Liver (tissue), 3 donors: Measurements from ENCODE around the gene KCNJ11.

Source experiments
- CTCF ChIP-seq: fragments of 150-350 bp; IDR thresholded peaks from 2 replicates; pipeline ENCODE4 v1.5.1; 2017; ENCODE audit warnings: improper control_type of control experiment, low read depth, low read length; ENCODE audit not compliant: missing input control
- EGR1 ChIP-seq, 2 donors: IDR thresholded peaks; 2 replicates each; pipeline ENCODE4 v1.6.1; 2016 to 2018; ENCODE audit warnings: antibody characterized with exemption in 2 of 2, low read depth in 2 of 2
- FOXA1 ChIP-seq: IDR thresholded peaks from 2 replicates; pipeline ENCODE4 v1.6.1; 2016; ENCODE audit warnings: antibody characterized with exemption
- JUND ChIP-seq, 2 donors: IDR thresholded peaks; 2 replicates each; pipeline ENCODE4 v1.6.1; 2016; ENCODE audit warnings: antibody characterized with exemption in 2 of 2
- RAD21 ChIP-seq, 2 donors: IDR thresholded peaks; 2 replicates each; pipeline ENCODE4 v1.6.1; 2016; ENCODE audit warnings: antibody characterized with exemption in 2 of 2, mild to moderate bottlenecking in 2 of 2
- TAF1 ChIP-seq: conservative IDR thresholded peaks from 2 replicates; pipeline ENCODE4 v1.6.1; 2016; ENCODE audit warnings: antibody characterized with exemption, mild to moderate bottlenecking
- YY1 ChIP-seq: IDR thresholded peaks from 2 replicates; pipeline ENCODE4 v1.6.1; 2016; ENCODE audit warnings: antibody characterized with exemption, mild to moderate bottlenecking
- TF ChIP-seq, protein P1 (sequence below): IDR thresholded peaks from 2 replicates; pipeline ENCODE4 v1.6.1; 2016; ENCODE audit warnings: antibody characterized with exemption
- TF ChIP-seq, protein P2 (sequence below): IDR thresholded peaks from 2 replicates; pipeline ENCODE4 v1.6.1; 2016; ENCODE audit warnings: antibody characterized with exemption, mild to moderate bottlenecking
- TF ChIP-seq, protein P3 (sequence below): IDR thresholded peaks from 2 replicates; pipeline ENCODE4 v1.6.1; 2016; ENCODE audit warnings: antibody characterized with exemption
- donor health status: healthy.
- donor health status: healthy.

GRCh38 chr11:17383461-17383860 is 5.0 kb downstream of the KCNJ11 start:
- TF ChIP-seq CTCF (no peak), JUND (IDR thresholded peaks at IDR 0.05) (no peak), EGR1 (IDR thresholded peaks at IDR 0.05; ENCODE audit: low read depth in 2 of 2) (no peak), TAF1 (no peak), RAD21 (IDR thresholded peaks at IDR 0.05) (no peak), FOXA1 (no peak), YY1 (no peak)
- TF ChIP-seq, protein P1, sequence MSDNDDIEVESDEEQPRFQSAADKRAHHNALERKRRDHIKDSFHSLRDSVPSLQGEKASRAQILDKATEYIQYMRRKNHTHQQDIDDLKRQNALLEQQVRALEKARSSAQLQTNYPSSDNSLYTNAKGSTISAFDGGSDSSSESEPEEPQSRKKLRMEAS = no peak
- TF ChIP-seq, protein P2, sequence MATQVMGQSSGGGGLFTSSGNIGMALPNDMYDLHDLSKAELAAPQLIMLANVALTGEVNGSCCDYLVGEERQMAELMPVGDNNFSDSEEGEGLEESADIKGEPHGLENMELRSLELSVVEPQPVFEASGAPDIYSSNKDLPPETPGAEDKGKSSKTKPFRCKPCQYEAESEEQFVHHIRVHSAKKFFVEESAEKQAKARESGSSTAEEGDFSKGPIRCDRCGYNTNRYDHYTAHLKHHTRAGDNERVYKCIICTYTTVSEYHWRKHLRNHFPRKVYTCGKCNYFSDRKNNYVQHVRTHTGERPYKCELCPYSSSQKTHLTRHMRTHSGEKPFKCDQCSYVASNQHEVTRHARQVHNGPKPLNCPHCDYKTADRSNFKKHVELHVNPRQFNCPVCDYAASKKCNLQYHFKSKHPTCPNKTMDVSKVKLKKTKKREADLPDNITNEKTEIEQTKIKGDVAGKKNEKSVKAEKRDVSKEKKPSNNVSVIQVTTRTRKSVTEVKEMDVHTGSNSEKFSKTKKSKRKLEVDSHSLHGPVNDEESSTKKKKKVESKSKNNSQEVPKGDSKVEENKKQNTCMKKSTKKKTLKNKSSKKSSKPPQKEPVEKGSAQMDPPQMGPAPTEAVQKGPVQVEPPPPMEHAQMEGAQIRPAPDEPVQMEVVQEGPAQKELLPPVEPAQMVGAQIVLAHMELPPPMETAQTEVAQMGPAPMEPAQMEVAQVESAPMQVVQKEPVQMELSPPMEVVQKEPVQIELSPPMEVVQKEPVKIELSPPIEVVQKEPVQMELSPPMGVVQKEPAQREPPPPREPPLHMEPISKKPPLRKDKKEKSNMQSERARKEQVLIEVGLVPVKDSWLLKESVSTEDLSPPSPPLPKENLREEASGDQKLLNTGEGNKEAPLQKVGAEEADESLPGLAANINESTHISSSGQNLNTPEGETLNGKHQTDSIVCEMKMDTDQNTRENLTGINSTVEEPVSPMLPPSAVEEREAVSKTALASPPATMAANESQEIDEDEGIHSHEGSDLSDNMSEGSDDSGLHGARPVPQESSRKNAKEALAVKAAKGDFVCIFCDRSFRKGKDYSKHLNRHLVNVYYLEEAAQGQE = no peak
- TF ChIP-seq, protein P3, sequence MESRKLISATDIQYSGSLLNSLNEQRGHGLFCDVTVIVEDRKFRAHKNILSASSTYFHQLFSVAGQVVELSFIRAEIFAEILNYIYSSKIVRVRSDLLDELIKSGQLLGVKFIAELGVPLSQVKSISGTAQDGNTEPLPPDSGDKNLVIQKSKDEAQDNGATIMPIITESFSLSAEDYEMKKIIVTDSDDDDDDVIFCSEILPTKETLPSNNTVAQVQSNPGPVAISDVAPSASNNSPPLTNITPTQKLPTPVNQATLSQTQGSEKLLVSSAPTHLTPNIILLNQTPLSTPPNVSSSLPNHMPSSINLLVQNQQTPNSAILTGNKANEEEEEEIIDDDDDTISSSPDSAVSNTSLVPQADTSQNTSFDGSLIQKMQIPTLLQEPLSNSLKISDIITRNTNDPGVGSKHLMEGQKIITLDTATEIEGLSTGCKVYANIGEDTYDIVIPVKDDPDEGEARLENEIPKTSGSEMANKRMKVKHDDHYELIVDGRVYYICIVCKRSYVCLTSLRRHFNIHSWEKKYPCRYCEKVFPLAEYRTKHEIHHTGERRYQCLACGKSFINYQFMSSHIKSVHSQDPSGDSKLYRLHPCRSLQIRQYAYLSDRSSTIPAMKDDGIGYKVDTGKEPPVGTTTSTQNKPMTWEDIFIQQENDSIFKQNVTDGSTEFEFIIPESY = no peak
